ENCODE measurements around the gene GHRL.

Gene GHRL

DNA sequence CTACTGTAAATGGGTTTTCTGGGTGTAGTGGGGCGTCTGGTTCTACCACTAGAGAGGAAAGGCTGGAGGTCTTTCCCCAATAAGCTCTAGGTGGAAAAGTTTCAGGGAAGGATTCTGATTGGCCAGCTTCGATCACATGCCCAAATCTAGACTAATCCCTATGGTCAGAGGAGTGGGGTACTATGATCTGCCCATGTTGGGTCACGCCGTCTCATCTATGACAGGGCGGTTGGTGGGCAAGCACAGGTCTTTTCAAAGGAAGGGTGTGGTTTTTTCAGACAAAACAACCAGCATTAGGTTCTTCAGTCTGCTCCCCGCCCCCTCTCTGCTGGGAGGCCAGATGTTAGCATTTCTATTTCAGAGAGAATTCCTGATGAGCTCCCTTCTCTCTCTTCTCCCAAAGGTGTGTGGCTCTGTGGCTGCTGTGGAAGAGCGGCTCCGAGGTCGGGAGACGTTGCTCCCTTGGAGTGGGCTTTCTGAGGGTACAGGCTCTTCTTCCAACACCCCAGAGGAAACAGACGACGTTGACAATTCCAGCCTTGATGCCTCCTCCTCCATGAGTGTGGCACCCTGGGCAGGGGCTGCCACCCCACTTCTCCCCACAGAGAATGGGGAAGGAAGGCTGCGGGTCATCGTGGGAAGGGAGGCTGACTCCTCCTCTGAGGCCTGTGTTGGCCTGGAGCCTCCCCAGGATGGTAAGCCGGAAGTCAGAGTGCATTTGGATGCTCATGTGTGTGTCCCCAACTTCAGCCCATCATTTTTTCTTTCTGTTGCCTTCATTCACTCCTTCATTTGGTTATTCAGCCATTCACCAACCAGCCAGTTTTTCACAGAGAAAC lies 54.2 kb downstream of the GHRL start:
- Histone ChIP-seq H3K9me2 (replicated peaks; ENCODE audit: insufficient read depth, low read length) (no peaks in the 10 kb centered on the region), H3K27ac (ENCODE audit: low read depth, low read length) (no peak overlapping the region), H3K79me2 (ENCODE audit: insufficient read depth, low read length) (no peaks in the 10 kb centered on the region), H3K9ac (ENCODE audit: low read length) (no peak overlapping the region), H2AFZ (ENCODE audit: low read depth, low read length, severe bottlenecking) (no peak overlapping the region), H3K4me2 (ENCODE audit: low read depth, low read length, poor library complexity, severe bottlenecking) (no peak overlapping the region), H3K9me3 (ENCODE audit: insufficient read depth, low read length) (no peaks in the 10 kb centered on the region), H3K4me3 (ENCODE audit: insufficient read depth, low read length, poor library complexity, severe bottlenecking) (no peak overlapping the region), H3F3A (ENCODE audit: insufficient read depth) (no peaks in the 10 kb centered on the region), H4K20me1 (ENCODE audit: low read depth, low read length) (no peaks in the 10 kb centered on the region), H3K27me3 (ENCODE audit: low read length) (no peaks in the 10 kb centered on the region), H3K36me3 (ENCODE audit: low read length) (no peaks in the 10 kb centered on the region)
- TF ChIP-seq EZH2phosphoT487 (conservative IDR thresholded peaks at IDR 0.05; ENCODE audit: low read length), result no peak
- TF ChIP-seq, protein P1, sequence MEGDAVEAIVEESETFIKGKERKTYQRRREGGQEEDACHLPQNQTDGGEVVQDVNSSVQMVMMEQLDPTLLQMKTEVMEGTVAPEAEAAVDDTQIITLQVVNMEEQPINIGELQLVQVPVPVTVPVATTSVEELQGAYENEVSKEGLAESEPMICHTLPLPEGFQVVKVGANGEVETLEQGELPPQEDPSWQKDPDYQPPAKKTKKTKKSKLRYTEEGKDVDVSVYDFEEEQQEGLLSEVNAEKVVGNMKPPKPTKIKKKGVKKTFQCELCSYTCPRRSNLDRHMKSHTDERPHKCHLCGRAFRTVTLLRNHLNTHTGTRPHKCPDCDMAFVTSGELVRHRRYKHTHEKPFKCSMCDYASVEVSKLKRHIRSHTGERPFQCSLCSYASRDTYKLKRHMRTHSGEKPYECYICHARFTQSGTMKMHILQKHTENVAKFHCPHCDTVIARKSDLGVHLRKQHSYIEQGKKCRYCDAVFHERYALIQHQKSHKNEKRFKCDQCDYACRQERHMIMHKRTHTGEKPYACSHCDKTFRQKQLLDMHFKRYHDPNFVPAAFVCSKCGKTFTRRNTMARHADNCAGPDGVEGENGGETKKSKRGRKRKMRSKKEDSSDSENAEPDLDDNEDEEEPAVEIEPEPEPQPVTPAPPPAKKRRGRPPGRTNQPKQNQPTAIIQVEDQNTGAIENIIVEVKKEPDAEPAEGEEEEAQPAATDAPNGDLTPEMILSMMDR (IDR thresholded peaks at IDR 0.05; ENCODE audit: insufficient read depth, low read length, poor library complexity, severe bottlenecking), result no peak
